SHP77 (cell line): ENCODE measurements around the gene STX8.

Experiments
- DNase-seq, 2 experiments: peaks; one replicate each; lab custom pipeline; 2025; lab: John Stamatoyannopoulos, UW

Gene STX8

DNA sequence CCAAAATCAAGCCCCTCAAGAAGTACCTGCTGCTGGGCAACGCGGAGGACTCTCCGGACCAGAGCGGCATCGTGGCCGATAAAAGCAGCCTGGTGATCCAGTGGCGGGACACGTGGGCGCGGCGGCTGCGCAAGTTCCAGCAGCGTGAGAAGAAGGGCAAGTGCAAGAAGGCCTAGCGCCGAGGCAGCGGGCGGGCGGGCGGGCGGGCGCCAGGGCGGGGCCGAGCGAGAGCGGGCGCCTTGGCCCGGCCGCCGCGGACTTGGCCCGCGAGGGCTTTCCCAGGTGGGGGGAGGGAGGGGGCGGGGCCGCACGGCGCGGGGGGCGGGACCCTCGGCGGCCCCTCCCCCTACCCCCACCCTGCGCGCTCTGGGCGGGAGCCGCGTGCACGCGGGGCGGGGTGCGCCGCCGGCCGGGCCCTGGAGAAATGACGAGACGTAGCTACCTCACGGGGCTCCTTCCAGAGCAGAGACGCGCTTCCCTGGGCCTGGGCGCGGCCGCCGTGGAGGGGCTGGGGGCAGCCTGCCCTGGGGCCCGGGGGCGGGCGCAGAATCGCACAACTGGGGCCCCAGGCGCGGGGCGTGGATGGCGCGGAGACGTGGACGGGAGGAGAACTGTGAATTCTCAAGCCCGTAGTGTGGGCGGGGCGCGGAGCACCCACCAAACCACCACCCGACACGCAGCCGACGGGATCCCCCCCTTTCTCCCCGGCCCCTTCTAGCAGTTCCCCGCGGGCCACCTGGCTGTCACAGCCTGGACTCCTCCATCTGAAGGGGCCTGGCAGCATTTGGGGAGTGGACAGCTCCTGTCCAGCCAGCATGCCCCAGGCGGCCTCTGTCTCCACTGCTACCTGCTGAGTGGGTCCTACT is 335.6 kb downstream of the STX8 start:
- DNase-seq = no peak

DNA sequence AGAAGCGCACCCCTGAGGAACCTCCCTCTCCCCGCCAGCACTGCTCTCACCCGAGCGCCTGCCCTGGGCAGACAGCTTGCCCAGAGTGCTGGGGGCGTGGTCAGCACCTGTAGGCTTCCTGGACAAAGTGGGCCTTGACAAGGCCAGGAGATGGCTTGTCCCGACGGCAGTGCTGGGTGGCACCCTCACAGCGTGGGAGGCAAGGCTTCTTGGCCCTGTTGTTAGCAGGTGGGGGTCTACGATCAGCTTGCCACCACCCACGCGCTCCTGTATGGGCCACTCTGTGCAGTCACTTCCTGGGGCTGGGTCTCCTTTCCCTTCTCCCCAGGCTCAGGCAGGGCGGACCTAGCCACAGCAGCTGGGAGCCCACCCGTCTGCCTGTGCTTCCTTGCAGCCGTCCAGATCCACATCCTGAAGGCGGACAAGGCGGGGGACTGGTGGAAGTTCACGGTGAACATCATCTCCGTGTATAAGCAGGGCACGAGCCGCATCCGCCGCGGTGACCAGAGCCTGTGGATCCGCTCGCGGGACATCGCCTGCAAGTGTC is 336.3 kb downstream of the STX8 start:
- no peak for DNase-seq

DNA sequence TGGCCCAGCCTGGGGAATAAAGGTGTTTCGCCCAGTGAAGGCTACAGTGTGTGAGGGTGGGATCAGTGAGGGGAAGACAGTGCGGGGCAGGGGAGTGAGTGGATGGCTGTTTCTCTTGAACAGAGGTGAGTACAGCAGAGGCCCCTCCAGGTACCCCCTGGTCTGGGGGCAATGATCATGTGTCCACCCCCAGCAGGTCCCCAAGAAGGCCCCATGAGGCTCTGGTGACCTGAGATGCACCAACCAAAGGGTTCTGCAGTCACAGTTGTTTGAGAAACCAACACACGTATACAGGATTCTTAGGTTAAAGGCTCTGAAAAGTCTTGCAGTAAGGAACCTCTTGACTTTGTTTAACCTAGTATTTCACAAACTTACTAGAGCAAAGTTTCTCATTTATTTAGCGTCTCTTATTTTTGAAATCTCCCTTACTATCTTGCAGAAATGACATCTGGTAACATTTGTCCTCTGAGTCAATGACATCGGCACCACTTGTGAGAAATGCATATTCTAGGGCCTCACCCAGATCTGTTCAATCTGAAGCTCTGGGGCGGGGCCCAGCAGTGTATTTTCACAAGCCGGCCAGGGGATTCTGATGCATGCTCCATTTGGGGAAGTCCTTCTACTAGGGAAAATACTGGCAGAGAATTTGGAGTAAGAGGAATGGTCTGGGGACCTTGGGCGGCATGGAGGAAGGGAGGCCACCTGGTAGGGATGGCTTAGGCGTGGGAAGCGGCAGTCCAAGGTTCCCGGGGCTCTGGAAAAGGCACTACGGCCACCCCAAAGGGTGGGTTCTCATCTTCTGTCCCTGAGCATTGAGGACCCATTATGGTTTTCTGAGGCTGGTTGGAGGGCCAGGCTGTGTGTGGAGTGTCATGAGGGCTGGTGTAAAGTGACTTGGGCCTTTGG is 337.0 kb downstream of the STX8 start:
- DNase-seq = no peak

DNA sequence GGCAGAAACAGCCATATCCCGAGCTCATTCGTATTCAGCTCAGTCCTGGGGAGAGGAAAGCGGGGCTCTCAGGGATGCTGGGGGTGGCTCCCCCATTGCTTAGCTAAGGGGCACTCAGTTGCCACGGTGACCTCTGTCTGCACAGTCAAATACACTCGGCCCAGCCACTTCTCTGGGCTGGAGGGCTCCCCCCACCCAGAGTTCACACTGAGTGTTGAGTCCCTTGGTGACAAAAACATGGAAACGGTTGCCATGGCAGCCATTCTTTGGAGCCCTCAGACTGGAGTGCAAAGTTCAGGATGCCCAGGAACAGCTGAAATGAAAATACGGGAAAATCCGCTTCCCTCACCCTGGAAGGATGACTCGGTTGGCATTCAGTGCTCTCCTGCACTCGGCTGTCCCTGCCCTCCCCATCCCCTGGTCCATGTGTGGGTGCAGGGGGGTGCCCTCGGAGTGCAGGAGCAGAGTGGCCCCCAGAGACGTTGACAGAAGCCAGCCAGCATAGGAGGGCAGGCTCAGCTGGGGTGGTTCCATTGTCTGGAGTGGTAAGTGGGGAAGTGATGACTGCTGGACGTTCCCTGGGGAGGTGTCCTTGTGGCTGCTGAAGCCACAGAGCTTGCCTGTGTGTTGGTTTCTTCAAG is 337.8 kb downstream of the STX8 start:
- no peak for DNase-seq

DNA sequence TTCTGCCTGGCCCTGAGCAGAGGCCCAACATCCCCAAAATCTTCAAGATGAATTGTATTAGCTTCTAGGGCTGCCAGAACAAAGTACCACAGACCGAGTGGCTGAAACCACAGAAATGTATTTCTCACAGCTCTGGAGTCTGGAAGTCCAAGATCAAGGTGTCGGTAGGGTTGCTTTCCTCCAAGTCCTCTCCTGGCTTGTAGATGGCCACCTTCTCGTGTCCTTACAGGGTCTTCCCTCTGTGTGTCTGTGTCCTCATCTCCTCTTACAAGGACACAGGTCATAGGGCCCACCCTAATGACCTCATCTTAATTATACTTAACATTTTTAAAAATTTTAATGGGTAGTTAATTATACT is 338.6 kb downstream of the STX8 start:
- no peak for DNase-seq

DNA sequence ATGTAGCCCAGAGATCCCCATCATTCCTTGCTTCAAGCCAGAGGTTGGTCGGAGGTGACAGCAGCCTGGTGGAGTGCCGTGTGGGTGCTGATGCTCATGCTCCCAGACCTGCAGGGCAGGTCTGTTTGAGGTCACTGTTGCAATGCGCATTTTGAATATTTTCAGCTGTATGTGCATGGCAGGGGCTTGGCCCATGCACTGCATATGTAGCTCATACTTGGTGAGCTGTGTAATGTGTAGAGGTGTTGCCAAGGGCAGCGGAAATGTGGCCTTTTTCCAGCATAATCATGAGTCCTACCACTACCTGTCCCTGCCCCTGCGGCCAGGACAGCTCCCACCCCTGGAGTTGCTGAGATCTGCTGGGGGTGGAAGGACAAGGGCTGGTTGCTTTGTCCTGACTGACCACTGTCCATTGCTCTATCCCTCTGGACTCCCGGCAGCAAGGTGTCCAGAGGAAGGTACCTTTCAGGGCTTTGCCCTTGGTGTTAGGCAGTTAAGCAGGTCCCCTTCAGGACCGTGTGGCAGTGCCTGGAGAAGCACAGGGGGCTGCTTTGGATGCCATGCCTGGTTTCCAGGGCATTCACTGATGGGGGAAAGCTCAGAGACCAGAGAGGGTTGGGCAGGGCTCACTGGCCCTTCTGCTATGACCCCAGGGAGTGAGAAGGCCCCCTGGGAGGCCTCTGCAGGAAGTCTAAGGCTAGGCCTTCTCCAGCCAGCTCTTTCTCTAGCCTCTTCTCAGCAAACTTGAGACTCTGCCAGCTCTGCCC is 339.2 kb downstream of the STX8 start:
- no peak for DNase-seq

- no peak for DNase-seq
Observed at GRCh38 chr17:9235346-9235745, 340.3 kb downstream of the STX8 start.

DNA sequence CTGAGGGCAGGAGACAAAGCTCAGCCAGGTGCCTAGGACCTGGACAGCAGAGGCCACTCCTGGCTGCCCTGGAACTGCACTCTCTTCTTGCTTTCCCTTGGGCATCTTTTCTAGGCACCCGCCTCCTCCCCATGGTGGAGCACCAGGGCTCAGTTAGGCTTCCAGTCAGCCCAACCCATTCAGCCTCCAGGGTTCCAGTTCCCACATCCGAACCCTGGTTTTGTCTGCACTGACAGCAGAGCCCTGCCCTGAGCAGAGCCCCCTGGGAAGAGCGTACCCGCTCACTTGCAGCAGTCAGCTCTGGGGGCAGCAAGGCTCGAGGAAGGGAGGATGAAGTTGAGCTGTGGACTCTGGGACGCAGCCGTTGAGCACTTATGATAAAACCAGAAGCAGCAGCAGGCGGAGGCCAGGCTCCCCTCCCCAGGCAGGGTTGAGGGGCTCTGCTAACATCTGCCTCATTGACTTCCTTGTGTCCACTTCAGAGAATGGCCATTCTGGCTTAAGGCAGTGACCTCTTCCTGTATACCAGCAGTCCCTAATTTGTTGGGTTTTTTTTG is 341.2 kb downstream of the STX8 start:
- DNase-seq = no peak

DNA sequence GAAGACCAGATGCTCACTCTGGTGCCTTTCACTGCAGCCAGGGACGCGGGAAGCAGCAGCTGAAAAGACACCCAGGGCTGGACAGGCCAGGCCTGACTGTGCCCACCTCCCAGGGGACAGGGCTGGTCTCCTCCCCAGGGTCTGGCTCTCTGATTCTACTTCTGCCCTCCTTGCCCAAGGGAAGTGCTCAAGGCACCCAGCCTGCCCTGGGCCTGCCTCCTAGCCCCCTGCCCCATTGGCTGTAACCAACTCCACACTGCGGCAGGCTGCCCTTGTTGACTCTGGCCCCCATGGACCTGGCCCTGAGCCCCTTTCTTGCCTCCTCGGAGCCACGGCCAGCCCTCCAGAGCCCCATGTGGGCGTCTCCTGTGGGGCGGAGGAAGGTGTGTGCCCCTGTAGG is 341.9 kb downstream of the STX8 start:
- no peak for DNase-seq

DNA sequence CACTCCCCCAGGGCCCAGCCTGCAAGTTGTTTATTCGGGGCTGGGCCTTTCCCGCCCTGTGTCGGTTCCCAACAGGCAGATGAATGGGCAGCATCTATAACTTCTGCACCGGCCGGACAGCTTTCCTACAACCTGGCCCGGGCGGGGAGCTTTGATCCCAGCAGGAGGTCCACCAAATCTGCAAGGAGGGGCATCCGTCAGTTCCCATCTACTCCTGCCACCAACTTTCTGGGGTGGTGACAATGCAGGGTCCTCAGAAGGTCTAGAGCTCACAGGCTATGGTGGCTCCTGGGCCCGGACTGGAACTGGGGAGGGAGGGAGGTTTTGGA is 342.4 kb downstream of the STX8 start:
- DNase-seq = no peak

GRCh38 chr17:9232591-9233270 is 342.9 kb downstream of the STX8 start:
- no peak for DNase-seq

GRCh38 chr17:9232155-9232475 is 343.5 kb downstream of the STX8 start:
- DNase-seq = no peak

DNA sequence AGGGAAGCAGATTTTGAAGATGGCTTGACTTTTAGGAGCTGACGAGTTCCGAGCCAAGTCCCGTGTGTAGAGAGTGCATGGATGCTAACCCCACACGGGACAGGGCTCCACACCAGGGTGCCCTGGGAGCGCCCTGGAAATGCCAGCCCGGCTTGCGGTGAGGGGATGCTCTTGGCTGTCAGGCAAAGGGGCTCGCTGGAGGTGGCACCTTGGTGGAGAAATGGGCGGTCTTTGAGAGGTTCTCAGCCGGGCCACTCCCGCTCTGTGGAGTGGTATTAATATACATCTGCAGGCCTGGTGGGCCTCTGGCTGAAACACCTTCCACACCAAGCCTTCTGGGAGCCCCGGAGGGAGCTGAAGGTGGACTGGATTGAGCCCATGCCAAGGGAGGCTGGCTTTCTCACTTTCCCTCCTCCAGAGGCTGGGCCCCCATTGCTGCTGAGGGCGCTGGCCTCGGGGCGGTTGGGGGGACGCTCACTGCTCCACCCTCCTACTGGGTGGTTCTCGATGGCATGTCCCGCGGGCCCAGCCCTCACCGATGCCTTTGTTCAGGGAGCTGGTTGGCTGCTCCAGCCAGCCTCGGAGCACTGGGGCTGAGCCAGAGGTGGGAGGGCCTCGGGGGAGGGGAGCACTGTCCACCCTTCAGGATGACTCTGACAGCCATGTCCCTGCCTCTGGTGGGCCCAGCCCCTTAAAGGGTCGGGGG is 344.0 kb downstream of the STX8 start:
- no peak for DNase-seq

DNA sequence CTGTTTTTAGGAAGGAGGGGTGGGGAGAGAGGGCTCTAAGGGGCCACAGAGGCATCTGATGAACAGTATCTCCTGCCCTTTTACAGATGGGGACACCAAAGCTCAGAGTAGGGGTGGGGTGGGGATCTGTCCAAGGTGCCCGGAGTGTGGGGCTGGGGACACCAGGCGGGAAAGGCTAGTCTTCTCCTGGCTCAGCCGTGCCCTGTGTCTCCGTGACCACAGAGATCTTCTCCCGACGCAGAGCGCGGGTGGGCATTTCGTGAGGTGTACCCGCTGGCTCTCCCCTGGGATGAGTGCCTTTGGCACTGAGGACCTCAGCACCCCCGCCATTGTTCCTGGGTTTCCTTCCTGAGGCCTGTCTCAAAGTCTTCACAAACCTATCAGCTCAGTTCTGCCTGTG is 344.8 kb downstream of the STX8 start:
- no peak for DNase-seq

- no peak for DNase-seq
Observed at GRCh38 chr17:9230346-9230745, 345.3 kb downstream of the STX8 start.

- DNase-seq = no peak
Observed at GRCh38 chr17:9229826-9230201, 345.8 kb downstream of the STX8 start.

DNA sequence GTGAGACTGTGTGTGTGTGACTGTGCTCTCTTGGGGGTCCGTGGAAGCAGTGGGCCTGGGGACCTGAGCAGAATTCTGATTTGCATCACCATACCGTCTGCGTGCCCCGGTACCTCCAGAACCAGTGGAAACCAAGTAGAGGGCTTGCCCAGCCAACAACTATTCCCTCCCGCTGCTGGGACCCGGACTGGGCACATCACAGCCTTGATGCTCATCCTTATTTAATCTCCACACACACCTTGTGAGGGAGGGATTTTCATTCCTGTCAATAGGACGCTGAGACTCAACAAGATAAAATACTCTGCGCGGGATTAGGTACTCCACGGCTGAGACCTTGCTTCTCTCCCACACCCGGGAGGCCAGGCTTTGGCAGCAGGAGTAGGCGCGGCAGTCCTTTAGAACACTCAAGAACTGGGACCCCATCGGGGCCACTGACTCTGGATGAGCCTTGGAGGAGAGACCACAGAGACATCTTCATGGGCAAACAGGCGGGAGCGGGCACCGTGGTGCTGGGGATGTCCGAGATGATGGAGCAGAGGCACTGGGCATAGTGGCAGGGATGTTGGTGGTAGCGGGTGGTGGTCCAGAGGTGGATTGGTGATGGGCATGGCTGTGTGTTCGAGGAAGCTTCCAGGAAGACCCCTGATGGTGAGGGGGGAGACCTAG is 346.3 kb downstream of the STX8 start:
- no peak for DNase-seq

DNA sequence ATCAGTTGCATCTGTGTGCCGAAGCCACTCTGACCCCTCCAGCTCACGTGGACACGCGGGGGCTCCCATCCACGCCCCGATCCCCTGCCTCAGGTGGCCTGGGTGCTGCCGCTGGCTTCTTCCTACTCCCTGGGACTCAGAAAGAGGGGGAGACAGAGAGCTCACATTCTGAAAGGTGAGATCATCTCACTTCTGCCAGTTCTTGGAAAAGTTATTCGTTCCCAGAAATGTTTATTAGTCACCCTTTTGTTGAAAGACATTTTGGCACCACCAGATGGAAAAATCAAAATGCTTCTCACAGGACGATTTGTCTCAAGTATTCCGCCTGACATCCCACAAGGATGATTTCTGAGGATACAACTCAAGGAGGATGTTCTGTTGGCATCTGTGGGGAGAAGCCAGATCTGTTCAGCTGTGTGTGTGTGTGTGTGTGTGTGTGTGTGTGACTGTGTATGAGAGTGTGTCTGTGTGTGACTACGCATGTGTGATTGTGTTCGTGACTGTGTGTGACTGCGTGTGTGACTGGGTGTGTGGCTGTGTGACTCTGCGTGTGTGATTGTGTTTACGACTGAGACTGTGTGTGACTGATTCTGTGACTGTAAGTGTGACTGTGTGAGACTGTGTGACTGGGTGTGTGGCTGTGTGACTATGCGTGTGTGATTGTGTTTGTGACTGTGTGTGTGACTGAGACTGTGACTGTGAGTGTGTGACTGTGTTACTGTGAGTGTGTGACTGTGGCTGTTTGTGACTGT is 347.0 kb downstream of the STX8 start:
- DNase-seq = no peak

- DNase-seq = no peak
Observed at GRCh38 chr17:9227819-9228407, 347.7 kb downstream of the STX8 start.
